Measurements from ENCODE around the gene RUVBL2.

RUVBL2 gene

DNA sequence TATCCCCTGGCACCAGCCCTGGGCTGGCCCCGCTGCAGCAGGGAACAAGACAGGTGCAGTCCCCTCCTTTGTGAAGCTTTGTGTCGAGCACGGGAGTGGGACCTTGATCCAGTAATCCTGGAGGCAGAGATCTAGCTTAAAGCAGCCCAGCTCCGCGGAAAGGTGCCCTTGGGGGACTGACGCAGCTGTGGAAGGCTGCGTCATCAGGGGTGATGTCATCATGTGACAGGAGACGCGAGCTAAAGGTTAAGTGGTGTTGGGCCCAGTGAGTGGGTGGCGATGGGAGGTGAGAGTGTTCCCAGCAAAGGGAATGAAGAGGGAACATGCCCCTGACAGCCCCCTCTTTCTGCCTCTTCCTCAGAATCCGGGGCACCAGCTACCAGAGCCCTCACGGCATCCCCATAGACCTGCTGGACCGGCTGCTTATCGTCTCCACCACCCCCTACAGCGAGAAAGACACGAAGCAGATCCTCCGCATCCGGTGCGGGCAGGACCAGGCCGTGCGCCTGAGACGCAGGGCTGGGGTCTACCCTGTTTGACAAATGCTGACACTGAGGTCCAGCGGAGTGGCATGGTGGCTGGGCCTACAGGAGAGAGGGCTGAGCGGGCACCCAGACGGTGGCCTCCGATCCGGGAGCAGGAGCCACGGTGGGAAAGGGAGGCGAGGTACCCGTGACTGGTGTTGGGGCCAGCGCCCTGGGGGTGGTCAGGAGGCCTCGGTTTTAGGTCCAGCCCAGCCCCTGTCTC is 20.6 kb downstream of the RUVBL2 start (continued):
- TF ChIP-seq, protein P1, sequence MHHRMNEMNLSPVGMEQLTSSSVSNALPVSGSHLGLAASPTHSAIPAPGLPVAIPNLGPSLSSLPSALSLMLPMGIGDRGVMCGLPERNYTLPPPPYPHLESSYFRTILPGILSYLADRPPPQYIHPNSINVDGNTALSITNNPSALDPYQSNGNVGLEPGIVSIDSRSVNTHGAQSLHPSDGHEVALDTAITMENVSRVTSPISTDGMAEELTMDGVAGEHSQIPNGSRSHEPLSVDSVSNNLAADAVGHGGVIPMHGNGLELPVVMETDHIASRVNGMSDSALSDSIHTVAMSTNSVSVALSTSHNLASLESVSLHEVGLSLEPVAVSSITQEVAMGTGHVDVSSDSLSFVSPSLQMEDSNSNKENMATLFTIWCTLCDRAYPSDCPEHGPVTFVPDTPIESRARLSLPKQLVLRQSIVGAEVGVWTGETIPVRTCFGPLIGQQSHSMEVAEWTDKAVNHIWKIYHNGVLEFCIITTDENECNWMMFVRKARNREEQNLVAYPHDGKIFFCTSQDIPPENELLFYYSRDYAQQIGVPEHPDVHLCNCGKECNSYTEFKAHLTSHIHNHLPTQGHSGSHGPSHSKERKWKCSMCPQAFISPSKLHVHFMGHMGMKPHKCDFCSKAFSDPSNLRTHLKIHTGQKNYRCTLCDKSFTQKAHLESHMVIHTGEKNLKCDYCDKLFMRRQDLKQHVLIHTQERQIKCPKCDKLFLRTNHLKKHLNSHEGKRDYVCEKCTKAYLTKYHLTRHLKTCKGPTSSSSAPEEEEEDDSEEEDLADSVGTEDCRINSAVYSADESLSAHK (tag by site-specific recombination; IDR thresholded peaks at IDR 0.05) = no peak
- TF ChIP-seq ZNF529 (tag by site-specific recombination; IDR thresholded peaks at IDR 0.05; ENCODE audit: insufficient replicate concordance) (no peak), ZNF596 (tag by site-specific recombination; IDR thresholded peaks at IDR 0.05) (no peak), MZF1 (tag by site-specific recombination; IDR thresholded peaks at IDR 0.05; ENCODE audit: borderline replicate concordance) (no peak), IKZF3 (tag by site-specific recombination; IDR thresholded peaks at IDR 0.05) (no peak), ZNF548 (tag by site-specific recombination; IDR thresholded peaks at IDR 0.05) (no peak), BCL11A (tag by site-specific recombination; IDR thresholded peaks at IDR 0.05; ENCODE audit: low read depth) (no peak)

DNA sequence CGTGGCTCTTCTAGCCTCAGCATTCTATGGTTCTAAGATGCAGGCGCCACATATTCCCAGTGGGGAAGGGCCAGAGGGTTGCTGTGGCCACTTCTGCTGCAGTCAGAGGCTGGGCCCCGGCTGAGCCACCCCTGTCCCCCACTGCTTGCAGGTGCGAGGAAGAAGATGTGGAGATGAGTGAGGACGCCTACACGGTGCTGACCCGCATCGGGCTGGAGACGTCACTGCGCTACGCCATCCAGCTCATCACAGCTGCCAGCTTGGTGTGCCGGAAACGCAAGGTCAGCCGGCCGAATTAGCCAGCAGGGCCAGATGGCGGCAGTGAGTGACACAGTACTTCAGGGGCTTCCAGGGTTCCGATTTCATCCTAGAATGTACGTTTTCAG is 21.2 kb downstream of the RUVBL2 start:
- no peak overlapping the region for H3K4me3 ChIP-seq (ENCODE audit: low read depth, low read length)
- TF ChIP-seq ZNF530 (tag by site-specific recombination; IDR thresholded peaks at IDR 0.05; ENCODE audit: low read depth) (no peak), ZNF423 (tag by site-specific recombination; IDR thresholded peaks at IDR 0.05) (no peak), ZNF571 (tag by site-specific recombination; IDR thresholded peaks at IDR 0.05) (no peak), ZNF324 (tag by site-specific recombination; IDR thresholded peaks at IDR 0.05) (no peak), FEZF1 (tag by site-specific recombination; IDR thresholded peaks at IDR 0.05) (no peak), ZFP69B (tag by site-specific recombination; IDR thresholded peaks at IDR 0.05) (no peak), ZNF621 (tag by site-specific recombination; IDR thresholded peaks at IDR 0.05) (no peak), ZNF175 (tag by site-specific recombination; IDR thresholded peaks at IDR 0.05) (no peak), GLI4 (tag by site-specific recombination; IDR thresholded peaks at IDR 0.05) (no peak), ZNF202 (tag by site-specific recombination; IDR thresholded peaks at IDR 0.05; ENCODE audit: borderline replicate concordance) (no peak)
- TF ChIP-seq, protein P2, sequence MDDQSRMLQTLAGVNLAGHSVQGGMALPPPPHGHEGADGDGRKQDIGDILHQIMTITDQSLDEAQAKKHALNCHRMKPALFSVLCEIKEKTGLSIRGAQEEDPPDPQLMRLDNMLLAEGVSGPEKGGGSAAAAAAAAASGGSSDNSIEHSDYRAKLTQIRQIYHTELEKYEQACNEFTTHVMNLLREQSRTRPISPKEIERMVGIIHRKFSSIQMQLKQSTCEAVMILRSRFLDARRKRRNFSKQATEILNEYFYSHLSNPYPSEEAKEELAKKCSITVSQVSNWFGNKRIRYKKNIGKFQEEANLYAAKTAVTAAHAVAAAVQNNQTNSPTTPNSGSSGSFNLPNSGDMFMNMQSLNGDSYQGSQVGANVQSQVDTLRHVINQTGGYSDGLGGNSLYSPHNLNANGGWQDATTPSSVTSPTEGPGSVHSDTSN (CRISPR knock-in tag; IDR thresholded peaks at IDR 0.05) = no peak
- TF ChIP-seq, protein P3, sequence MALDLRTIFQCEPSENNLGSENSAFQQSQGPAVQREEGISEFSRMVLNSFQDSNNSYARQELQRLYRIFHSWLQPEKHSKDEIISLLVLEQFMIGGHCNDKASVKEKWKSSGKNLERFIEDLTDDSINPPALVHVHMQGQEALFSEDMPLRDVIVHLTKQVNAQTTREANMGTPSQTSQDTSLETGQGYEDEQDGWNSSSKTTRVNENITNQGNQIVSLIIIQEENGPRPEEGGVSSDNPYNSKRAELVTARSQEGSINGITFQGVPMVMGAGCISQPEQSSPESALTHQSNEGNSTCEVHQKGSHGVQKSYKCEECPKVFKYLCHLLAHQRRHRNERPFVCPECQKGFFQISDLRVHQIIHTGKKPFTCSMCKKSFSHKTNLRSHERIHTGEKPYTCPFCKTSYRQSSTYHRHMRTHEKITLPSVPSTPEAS (tag by site-specific recombination; IDR thresholded peaks at IDR 0.05) = no peak
- H3K36me3 ChIP-seq (ENCODE audit: control insufficient read depth in 2 of 2, insufficient read depth in 1 of 2, low read length in 2 of 2) = peaks cover 19 to 61% of the 10 kb centered on the region in 2 experiments; a peak in 2 of 3 replicates
- H3K27ac ChIP-seq (ENCODE audit: extremely low read depth, low read depth, low read length) = no peak overlapping the region
- H3K4me1 ChIP-seq (ENCODE audit: control insufficient read depth, insufficient read depth, low read length) = peaks cover 5% of the 10 kb centered on the region
- H3K9me3 ChIP-seq (ENCODE audit: control insufficient read depth, insufficient read depth, low read depth, low read length) = no peaks in the 10 kb centered on the region
- CTCF ChIA-PET = interaction anchor here (9.4 kb wide), 1 partner anchor 16 kb away, joined by 133 read pairs; no protein-coding TSS in a partner anchor
- POLR2A ChIA-PET = interaction anchor here (1.1 kb wide), 1 partner anchor 45 kb away, joined by 3 read pairs; no protein-coding TSS in a partner anchor
